GM23338 (cell line): ENCODE measurements around the gene ETF1. TPM values are rescaled to one million over a fixed set of nuclear protein-coding genes. Genes with fewer than 3 reads are reported as not detected.

Source experiments
- ATAC-seq: fragments of 200-7000 bp; cut with Tn5 transposase; 3 replicates; pipeline ENCODE4 v1.9.1; 2020
- DNase-seq: peaks from one replicate; pipeline ENCODE4 v3.0.0-alpha.2; 2015; ENCODE audit warnings: low spot score
- H2AFZ ChIP-seq: fragments of 200-600 bp; sonication (generic); 2 replicates; pipeline ENCODE4 v1.8.0; 2016; ENCODE audit warnings: antibody characterized with exemption, mild to moderate bottlenecking, moderate library complexity
- H3F3A ChIP-seq: fragments of 200-600 bp; sonication (generic); replicated peaks from 2 replicates; pipeline ENCODE4 v1.8.0; 2017; ENCODE audit warnings: antibody characterized with exemption, mixed run types, low read depth
- H3K27ac ChIP-seq: fragments of 200-600 bp; sonication (generic); 2 replicates; pipeline ENCODE4 v1.6.1; 2016; ENCODE audit warnings: low read depth
- H3K27me3 ChIP-seq: fragments of 200-600 bp; sonication (generic); 2 replicates; pipeline ENCODE4 v1.8.0; 2016; ENCODE audit warnings: mild to moderate bottlenecking, mixed run types, moderate library complexity; ENCODE audit not compliant: insufficient read depth
- H3K36me3 ChIP-seq: fragments of 200-600 bp; sonication (generic); 2 replicates; pipeline ENCODE4 v1.8.0; 2016; ENCODE audit warnings: mild to moderate bottlenecking; ENCODE audit not compliant: insufficient read depth
- H3K4me1 ChIP-seq: fragments of 200-600 bp; sonication (generic); 2 replicates; pipeline ENCODE4 v1.8.0; 2016; ENCODE audit warnings: mild to moderate bottlenecking, moderate library complexity; ENCODE audit not compliant: insufficient read depth
- H3K4me2 ChIP-seq: fragments of 200-600 bp; sonication (generic); 2 replicates; pipeline ENCODE4 v1.7.1; 2017; ENCODE audit warnings: mixed run types
- H3K4me3 ChIP-seq: fragments of 200-600 bp; sonication (generic); 2 replicates; pipeline ENCODE4 v1.6.1; 2016; ENCODE audit warnings: mixed run types
- H3K79me2 ChIP-seq: fragments of 200-600 bp; sonication (generic); replicated peaks from 2 replicates; pipeline ENCODE4 v1.8.0; 2017; ENCODE audit warnings: mild to moderate bottlenecking; ENCODE audit not compliant: insufficient read depth
- H3K9me2 ChIP-seq: fragments of 200-600 bp; sonication (generic); 2 replicates; pipeline ENCODE4 v1.8.0; 2017; ENCODE audit not compliant: insufficient read depth
- H4K20me1 ChIP-seq: fragments of 200-600 bp; sonication (generic); replicated peaks from 2 replicates; pipeline ENCODE4 v1.8.0; 2017; ENCODE audit warnings: mild to moderate bottlenecking; ENCODE audit not compliant: insufficient read depth
- H3K27ac Mint-ChIP-seq: 2 replicates; pipeline ENCODE4 v1.8.0; 2020; ENCODE audit warnings: inconsistent platforms, mild to moderate bottlenecking, moderate library complexity, mixed read lengths
- H3K27me3 Mint-ChIP-seq: 3 replicates; pipeline ENCODE4 v1.8.0; 2022; ENCODE audit warnings: low read depth, mild to moderate bottlenecking, moderate library complexity, mixed read lengths, inconsistent platforms; ENCODE audit not compliant: insufficient read depth, poor library complexity
- H3K36me3 Mint-ChIP-seq: 3 replicates; pipeline ENCODE4 v1.8.0; 2021; ENCODE audit warnings: low read depth, mild to moderate bottlenecking, inconsistent platforms, moderate library complexity, mixed read lengths
- H3K4me1 Mint-ChIP-seq: 3 replicates; pipeline ENCODE4 v1.8.0; 2020; ENCODE audit warnings: mild to moderate bottlenecking, inconsistent platforms, mixed read lengths
- H3K4me3 Mint-ChIP-seq: 3 replicates; pipeline ENCODE4 v1.8.0; 2021; ENCODE audit warnings: moderate library complexity, mild to moderate bottlenecking, inconsistent platforms, mixed read lengths
- H3K9me3 Mint-ChIP-seq: 3 replicates; pipeline ENCODE4 v1.8.0; 2020; ENCODE audit warnings: moderate library complexity, mild to moderate bottlenecking, inconsistent platforms, mixed read lengths
- CREB1 ChIP-seq: fragments of 250-450 bp; sonication (Bioruptor Pico); IDR thresholded peaks from 2 replicates; pipeline ENCODE4 v1.5.0; 2020; ENCODE audit warnings: low read depth, mild to moderate bottlenecking, moderate library complexity
- EZH2 ChIP-seq: fragments of 200-600 bp; sonication (generic); IDR thresholded peaks from one replicate; pipeline ENCODE4 v1.8.0; 2017; ENCODE audit warnings: antibody characterized with exemption, mild to moderate bottlenecking, low read depth; ENCODE audit not compliant: unreplicated experiment
- EZH2phosphoT487 ChIP-seq: fragments of 200-600 bp; sonication (generic); IDR thresholded peaks from one replicate; pipeline ENCODE4 v1.8.1; 2018; ENCODE audit warnings: antibody characterized with exemption; ENCODE audit not compliant: unreplicated experiment
- JUNB ChIP-seq: IDR thresholded peaks from one replicate; pipeline ENCODE4 v1.6.1; 2016; ENCODE audit warnings: antibody characterized with exemption; ENCODE audit not compliant: unreplicated experiment
- NANOG ChIP-seq: IDR thresholded peaks from 2 replicates; pipeline ENCODE4 v1.6.1; 2016; ENCODE audit warnings: antibody characterized with exemption, borderline replicate concordance
- POLR2AphosphoS5 ChIP-seq: IDR thresholded peaks from 2 replicates; pipeline ENCODE4 v1.6.1; 2016; ENCODE audit warnings: antibody characterized with exemption, low read depth
- REST ChIP-seq: IDR thresholded peaks from one replicate; pipeline ENCODE4 v1.6.1; 2018; ENCODE audit warnings: antibody characterized with exemption; ENCODE audit not compliant: unreplicated experiment
- STAT1 ChIP-seq: IDR thresholded peaks from one replicate; pipeline ENCODE4 v1.6.1; 2016; ENCODE audit warnings: antibody characterized with exemption; ENCODE audit not compliant: unreplicated experiment
- ZNF114 ChIP-seq: fragments of 250-450 bp; sonication (Bioruptor Pico); IDR thresholded peaks from 2 replicates; pipeline ENCODE4 v1.5.0; 2020; ENCODE audit warnings: mild to moderate bottlenecking, moderate library complexity
- ZNF331 ChIP-seq: fragments of 250-450 bp; sonication (Bioruptor Pico); IDR thresholded peaks from 2 replicates; pipeline ENCODE4 v1.5.0; 2020; ENCODE audit warnings: low read depth, mild to moderate bottlenecking, moderate library complexity
- ZNF462 ChIP-seq: fragments of 250-450 bp; sonication (Bioruptor Pico); IDR thresholded peaks from 2 replicates; pipeline ENCODE4 v1.5.0; 2020; ENCODE audit warnings: mild to moderate bottlenecking, moderate library complexity
- polyA plus RNA-seq: library from polyadenylated mRNA; unstranded; fragments of >200 nt; fragmentation: Nextera tagmentation; extraction: Ambion mirVana; gene quantifications from 2 replicates; pipeline ENCODE4 v1.2.1, GENCODE V29; 2016
- total RNA-seq: library from RNA; depleted of rRNA; stranded (reverse); fragments of >200 nt; shearing (Covaris generic); gene quantifications from 2 replicates; pipeline ENCODE4 v1.2.3, GENCODE V29; 2014
- TF ChIP-seq, protein P1 (sequence below): IDR thresholded peaks from 2 replicates; pipeline ENCODE4 v1.6.1; 2016; ENCODE audit warnings: antibody characterized with exemption
- TF ChIP-seq, protein P2 (sequence below), 2 experiments: fragments of 200-600 bp in 1 of 2; sonication (generic) in 1 of 2; conservative IDR thresholded peaks; 2 replicates each; pipeline versions ENCODE4 v1.5.1 to v1.6.1; 2016 to 2017; ENCODE audit warnings: antibody characterized with exemption in 2 of 2, low read depth in 2 of 2, mild to moderate bottlenecking in 2 of 2, moderate library complexity in 1 of 2

The ETF1 gene
- total and polyA plus RNA-seq, 2 experiments from 2014 or later: 68.9 to 136 TPM

- no peaks in the 10 kb centered on the region for H3K36me3 ChIP-seq
- Mint-ChIP-seq H3K4me3 (no peak overlapping the region), H3K27ac (no peak overlapping the region), H3K27me3 (no peaks in the 10 kb centered on the region), H3K36me3 (no peaks in the 10 kb centered on the region), H3K4me1 (no peaks in the 10 kb centered on the region), H3K9me3 (no peaks in the 10 kb centered on the region)
- H2AFZ ChIP-seq: peak overlapping the region; percentile 23
- no peaks in the 10 kb centered on the region; the same call in 1 of the 2 replicates for H4K20me1 ChIP-seq
- no peaks in the 10 kb centered on the region for H3F3A ChIP-seq
- H3K4me1 ChIP-seq: no peaks in the 10 kb centered on the region
- no peaks in the 10 kb centered on the region for H3K79me2 ChIP-seq
- H3K4me3 ChIP-seq: no peak overlapping the region
- no peaks in the 10 kb centered on the region for H3K27me3 ChIP-seq
- no peak for TF ChIP-seq EZH2phosphoT487
- TF ChIP-seq EZH2: no peak
- no peak for TF ChIP-seq POLR2AphosphoS5
- TF ChIP-seq CREB1 (CRISPR knock-in tag): no peak
- TF ChIP-seq ZNF462: no peak
- TF ChIP-seq ZNF114 (CRISPR knock-in tag): no peak
- TF ChIP-seq STAT1: no peak
- TF ChIP-seq NANOG: no peak
- TF ChIP-seq REST: no peak
- TF ChIP-seq JUNB: no peak
- TF ChIP-seq ZNF331 (CRISPR knock-in tag): no peak
- TF ChIP-seq, protein P1, sequence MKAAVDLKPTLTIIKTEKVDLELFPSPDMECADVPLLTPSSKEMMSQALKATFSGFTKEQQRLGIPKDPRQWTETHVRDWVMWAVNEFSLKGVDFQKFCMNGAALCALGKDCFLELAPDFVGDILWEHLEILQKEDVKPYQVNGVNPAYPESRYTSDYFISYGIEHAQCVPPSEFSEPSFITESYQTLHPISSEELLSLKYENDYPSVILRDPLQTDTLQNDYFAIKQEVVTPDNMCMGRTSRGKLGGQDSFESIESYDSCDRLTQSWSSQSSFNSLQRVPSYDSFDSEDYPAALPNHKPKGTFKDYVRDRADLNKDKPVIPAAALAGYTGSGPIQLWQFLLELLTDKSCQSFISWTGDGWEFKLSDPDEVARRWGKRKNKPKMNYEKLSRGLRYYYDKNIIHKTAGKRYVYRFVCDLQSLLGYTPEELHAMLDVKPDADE: no peak
- TF ChIP-seq, protein P2, sequence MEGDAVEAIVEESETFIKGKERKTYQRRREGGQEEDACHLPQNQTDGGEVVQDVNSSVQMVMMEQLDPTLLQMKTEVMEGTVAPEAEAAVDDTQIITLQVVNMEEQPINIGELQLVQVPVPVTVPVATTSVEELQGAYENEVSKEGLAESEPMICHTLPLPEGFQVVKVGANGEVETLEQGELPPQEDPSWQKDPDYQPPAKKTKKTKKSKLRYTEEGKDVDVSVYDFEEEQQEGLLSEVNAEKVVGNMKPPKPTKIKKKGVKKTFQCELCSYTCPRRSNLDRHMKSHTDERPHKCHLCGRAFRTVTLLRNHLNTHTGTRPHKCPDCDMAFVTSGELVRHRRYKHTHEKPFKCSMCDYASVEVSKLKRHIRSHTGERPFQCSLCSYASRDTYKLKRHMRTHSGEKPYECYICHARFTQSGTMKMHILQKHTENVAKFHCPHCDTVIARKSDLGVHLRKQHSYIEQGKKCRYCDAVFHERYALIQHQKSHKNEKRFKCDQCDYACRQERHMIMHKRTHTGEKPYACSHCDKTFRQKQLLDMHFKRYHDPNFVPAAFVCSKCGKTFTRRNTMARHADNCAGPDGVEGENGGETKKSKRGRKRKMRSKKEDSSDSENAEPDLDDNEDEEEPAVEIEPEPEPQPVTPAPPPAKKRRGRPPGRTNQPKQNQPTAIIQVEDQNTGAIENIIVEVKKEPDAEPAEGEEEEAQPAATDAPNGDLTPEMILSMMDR (conservative IDR thresholded peaks at IDR 0.05; ENCODE audit: low read depth in 2 of 2): no peak
- H3K4me2 ChIP-seq: no peak overlapping the region
- no peaks in the 10 kb centered on the region for H3K9me2 ChIP-seq
- no peak for DNase-seq
- ATAC-seq: no peak
- no peak overlapping the region for H3K27ac ChIP-seq
Measured at GRCh38 chr5:138583984-138584637, 41.1 kb upstream of the ETF1 start.
